ENCODE data around the gene SGK1.

DNA sequence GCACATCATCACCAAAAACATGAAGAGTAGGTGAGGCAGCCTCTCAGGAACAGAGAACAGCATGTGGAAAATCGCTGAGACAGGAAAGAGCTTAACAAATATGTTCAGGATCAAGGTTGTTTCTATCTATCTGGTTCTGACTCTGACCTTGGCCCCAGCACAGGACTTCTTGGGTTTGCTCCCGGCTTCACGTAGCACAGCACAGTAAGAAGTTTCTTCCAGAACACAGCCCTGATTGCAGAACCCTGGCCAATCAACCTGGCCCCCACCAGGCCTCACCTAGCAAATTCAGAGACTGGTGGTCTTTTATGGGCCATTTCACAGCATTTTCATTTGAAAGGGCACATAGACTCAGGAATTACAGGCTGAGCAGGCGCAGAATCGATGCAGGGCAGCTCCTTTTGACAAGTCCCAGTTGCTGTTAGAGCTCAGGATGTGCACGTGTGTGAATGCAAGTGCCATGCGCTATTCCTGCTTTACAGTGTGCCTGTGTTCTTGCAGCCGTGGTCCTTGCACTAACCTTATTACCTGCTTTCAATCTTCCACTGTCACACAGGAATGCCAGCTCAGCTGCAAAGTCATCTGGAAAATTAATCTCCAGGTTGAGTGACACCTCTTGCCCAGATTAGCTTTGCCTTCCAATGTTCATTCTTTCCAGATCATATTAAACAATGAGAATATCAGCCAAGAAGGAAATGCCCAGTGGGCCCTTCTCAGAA lies 165.0 kb downstream of the SGK1 start:
- TF ChIP-seq CTCF (IDR thresholded peaks at IDR 0.05 in 8 of 11, conservative IDR thresholded peaks at IDR 0.05 in 3 of 11) (no peak), POLR2AphosphoS5 (IDR thresholded peaks at IDR 0.05) (no peak), POLR2A (IDR thresholded peaks at IDR 0.05) (no peak)
